NCI-H2196 treated with DMSO at 0.1 percent for 48 hours (cell line): Measurements from ENCODE around the gene SCGB1D1.
"Not testable (repeated sequence)": the region's sequence is repeated elsewhere in the genome, so short reads cannot be mapped to it uniquely, and the experiment has no call there.

Experiments
- DNase-seq: peaks from one replicate; lab custom pipeline; 2025; ENCODE audit not compliant: unreplicated experiment; lab: John Stamatoyannopoulos, UW

SCGB1D1 gene

DNA sequence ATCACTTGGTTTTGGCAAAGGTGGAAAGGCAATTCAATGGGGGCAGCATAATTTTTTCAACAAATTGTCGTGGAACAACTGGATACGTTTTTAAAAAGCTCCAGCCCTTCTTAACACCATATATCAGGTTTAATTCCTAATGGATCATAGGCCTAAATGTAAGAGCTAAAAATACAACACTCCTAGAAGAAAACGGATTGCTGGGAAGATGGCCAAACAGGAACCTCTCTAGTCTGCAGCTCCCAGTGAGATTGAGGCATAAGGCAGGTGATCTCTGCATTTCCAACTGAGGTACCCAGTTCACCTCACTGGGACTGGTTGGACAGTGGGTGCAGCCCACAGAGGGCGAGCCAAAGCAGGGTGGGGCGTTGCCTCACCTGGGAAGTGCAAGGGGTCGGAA, 32.4 kb upstream of the SCGB1D1 start:
- no peak for DNase-seq

DNA sequence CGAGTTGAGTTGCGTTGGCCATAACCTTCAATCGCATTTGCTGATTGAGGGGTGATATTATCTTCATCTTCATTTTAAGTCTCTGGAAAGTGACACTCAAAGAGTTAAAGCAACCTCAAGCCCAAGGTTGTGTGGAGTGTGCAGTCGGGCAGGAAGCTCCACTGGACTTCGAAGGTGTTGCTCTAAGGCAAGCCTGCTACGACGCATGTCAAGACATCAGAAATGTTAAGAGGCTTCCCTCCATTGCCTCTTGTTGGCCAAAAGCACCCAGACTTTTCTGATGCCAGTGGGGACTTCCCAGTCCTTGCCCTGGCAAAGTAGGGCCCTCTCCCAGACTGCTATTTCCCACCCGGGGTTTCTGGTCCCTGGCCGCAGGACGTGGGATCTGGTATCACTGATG, 23.6 kb upstream of the SCGB1D1 start:
- no peak for DNase-seq

DNA sequence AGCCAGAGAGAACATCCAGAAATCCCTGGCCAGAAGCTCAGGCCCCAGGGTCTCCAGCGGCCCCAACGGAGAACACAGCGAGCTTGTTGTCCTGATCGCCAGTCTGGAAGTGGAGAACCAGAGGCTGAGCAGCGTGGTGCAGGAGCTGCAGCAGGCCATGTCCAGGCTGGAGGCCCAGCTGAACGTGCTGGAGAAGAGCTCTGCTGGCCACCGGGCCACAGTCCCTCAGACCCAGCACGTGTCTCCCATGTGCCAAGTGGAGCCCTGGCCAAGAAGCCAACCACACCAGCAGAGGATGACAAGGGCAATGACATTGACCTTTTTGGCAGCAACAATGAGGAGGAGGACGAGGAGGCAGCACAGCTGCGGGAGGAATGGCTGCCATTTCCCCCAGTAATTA, 20.6 kb upstream of the SCGB1D1 start:
- no peak for DNase-seq

DNA sequence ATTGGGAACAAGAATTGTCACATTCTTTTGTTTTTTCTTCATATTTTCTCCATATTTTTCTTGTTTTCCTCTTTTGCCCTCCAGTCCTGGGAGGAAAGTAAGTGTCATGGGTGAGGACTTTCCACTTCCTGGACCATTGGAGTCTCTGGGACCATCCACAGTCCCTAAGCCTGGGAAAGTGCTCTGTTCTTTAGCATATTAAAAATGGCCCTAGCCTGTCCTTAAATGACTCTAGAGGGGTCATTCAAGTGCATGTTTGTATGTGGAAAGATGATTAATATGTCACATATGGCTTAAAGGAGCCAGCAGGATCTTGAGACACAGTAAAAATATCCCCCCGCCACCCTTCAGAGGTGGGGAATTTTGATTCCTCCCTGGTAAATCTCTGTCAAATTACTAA, 20.1 kb upstream of the SCGB1D1 start:
- no peak for DNase-seq

DNA sequence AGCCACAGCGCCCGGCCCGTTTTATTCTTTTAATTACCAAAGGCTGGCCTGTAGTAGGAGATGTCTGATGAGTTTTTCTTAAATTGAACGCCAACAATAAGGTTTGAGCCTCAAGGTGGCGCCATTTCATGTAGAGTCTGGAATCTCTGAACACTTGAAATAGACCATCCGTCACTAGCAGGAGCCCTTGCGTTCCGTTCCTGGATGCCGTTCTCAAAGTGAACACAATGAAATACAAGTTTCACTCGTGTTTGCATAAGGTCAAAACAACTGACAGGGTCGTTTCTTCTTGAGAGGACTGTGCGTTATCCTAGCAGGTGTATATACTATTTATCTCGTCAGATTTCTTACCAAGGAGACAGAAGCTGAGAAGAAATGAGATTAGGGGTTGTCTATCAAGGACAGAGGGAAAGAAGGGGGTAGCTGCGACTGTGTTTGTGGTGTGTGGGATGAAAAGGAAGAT, 18.7 kb upstream of the SCGB1D1 start:
- peak; percentile 66 for DNase-seq

DNA sequence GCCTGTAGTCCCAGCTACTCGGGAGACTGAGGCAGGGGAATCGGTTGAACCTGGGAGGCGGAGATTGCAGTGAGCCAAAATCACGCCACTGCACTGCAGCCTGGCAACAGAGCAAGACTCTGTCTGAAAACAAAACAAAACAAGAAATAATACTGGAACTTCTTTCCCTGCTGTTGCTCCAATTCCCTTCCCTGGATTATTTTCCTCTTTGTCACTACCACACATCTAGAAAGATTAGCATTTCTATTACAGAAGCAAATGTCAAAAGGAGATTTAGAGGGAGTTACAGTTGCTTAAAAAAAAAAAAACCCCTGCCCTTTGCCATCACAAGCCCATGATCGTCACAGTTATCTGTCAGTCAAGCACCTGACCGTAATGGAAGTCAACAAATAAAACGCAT, 17.7 kb upstream of the SCGB1D1 start:
- no peak for DNase-seq

DNA sequence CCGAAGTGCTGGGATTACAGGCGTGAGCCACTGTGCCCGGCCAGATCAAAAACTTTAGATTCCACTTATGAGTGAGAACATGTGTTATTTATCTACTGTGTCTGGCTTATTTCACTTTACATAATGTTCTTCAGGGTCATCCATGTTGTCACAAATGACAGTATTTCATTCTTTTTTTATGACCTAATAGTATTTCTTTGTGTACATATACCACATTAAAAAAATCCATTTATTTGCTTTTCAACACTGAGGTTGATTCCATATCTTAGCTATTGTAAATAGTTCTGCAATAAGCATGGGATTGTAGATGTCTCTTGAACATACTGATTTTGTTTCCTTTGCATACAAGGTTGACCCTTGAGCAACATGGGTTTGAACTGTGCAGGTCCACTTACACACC, 13.2 kb upstream of the SCGB1D1 start:
- no peak for DNase-seq

DNA sequence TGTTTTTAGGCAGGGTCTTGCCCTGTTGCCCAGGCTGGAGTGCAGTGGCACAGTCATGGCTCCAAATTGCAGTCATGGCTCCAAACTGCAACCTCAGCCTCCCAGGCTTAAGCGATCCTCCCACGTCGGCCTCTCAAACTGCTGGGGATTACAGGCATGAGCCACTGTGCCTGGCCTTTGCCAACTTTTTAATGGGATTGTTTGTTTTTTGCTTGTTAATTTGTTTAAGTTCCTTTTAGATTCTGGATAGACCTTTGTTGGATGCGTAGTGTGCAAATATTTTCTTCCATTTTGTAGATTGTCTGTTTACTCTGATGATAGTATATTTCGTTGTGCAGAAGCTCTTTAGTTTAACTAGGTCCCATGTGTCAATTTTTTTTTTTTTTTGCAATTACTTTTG, 10.0 kb upstream of the SCGB1D1 start:
- no peak for DNase-seq

DNA sequence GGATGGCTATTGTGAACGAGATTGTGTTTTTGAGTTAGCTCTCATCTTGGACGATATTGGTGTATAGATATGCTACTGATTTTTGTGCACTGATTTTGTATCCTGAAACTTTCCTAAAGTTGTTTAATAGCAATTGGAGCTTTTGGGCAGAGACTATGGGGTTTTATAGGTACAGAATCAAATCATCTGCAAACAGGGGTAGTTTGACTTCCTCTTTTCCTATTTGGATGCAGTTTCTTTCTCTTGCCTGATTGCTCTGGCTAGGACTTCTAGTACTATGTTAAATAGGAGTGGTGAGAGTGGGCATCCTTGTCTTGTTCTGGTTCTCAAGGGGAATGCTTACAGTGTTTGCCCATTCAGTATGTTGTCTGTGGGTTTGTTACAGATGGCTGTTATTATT, 8.9 kb upstream of the SCGB1D1 start:
- no peak for DNase-seq

DNA sequence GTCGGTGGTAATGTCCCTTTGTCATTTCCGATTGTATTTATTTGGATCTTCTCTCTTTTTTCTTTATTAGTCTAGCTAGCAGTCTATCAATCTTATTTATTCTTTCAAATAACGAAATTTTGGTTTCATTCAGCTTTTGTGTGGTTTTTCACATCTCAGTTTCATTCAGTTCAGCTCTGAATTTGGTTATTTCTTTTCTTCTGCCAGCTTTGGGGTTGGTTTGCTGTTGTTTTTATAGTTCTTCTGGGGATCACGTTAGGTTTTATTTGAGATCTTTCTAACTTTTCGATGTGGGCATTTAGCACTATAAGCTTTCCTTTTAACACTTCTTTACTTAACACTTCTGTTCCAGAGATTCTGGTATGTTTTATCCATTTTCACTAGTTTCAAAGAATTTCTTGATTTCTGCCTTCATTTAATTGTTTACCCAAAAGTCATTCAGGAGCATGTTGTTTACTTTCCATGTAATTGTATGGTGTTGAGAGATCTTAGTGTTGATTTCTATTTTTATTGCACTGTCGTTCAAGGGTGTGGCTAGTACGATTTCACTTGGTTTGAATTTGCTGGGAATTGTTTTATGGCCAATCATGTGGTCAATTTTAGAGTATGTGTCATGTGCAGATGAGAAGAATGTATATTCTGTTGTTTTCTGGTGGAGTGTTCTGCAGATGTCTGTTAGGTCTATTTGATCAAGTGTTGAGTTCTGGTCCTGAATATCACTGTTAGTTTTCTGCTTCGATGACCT, 7.7 kb upstream of the SCGB1D1 start:
- no peak for DNase-seq

DNA sequence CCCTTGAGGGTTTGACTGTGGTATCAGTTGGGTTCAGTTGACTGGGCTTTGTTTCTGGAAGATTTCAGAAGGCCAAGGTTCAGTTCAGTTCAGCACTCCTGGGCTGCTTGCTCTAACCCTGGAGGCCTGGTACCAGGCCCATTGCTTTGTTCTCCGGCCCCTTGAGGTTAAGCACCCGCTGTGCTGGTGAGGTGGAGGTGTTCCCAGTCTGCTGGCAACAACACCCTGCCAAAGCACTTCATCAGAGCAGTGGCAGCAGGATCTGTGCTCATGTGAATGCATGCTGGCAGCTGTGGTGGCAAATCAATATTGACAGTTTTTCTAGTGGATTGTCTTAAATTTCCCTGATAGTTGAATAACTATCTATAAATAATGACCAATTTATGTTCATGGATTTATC, 3.8 kb upstream of the SCGB1D1 start:
- peak; percentile 10 for DNase-seq

DNA sequence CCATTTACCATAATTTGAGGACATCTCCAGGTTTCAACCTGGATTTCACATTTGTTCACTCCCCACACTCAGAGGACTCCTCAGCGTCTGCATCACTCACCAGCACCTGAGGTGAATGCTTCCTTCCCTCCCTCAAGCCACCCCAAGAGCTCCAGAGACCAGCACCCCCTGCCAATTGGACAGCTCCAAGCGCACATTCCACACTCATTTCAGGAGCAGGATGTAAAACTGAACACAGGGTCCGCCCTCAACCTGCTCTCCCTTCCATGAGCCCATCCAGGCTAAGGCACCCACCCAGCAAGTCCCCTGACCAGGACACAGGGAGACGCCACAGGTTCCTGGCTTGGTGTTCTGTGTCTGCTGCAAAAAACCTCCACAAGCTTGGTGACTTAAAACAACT, 3.9 kb downstream of the SCGB1D1 start:
- DNase-seq, result no peak

DNA sequence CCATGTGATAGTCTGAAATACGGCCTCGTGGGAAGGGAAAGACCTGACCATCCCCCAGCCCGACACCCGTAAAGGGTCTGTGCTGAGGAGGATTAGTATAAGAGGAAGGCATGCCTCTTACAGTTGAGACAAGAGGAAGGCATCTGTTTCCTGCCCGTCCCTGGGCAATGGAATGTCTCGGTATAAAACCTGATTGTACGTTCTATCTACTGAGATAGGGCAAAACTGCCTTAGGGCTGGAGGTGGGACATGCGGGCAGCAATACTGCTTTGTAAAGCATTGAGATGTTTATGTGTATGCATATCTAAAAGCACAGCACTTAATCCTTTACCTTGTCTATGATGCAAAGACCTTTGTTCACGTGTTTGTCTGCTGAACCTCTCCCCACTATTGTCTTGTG, 5.0 kb downstream of the SCGB1D1 start:
- DNase-seq, result not testable (repeated sequence)

DNA sequence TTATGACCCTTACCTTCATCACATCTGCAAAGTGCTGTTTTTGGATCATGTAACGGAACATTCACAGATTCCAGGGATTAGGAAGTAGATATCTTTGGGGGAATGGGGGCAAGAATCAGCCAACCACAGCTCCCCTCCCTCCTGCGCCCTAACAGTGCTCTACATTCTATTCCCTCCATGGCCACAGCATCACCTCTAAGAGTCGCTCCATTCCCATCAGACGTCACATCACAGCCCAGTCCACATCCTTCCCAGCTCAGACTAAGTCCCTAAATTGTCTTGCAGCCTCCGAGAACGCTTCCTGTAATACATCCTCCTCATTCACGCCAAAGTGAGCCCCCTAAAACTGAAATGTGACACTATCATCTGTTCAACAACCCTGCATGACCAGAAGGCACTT, 5.9 kb downstream of the SCGB1D1 start:
- DNase-seq, result no peak

DNA sequence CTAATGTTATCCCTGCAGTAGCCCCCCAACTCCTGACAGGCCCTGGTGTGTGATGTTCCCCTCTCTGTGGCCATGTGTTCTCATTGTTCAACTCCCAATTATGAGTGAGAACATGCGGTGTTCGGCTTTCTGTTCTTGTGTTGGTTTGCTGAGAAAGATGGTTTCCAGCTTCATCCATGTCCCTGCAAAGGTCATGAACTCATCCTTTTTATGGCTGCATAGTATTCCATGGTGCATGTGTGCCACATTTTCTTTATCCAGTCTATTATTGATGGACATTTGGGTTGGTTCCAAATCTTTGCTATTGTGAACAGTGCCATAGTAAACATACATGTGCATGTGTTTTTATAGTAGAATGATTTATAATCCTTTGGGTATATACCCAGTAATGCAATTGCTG, 7.4 kb downstream of the SCGB1D1 start:
- not testable (repeated sequence) for DNase-seq

DNA sequence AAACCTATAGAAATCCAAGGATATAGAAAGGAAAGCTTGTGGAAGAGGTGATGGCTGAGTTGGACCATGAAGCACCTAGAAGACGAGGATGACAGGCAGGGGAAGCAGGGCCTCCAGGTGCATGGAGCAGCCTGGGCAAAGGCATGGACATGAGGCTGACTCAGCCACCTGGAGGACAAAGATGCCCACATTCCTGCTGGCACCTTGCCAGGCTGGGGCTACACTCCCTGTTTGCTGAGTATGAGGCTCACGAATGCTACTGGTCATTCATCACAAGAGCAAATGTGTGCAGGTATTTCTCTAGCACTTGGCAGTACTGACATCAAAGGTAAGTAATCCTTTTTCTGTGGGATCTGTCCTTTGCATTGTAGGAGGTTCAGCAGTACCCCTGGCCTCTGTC, 11.4 kb downstream of the SCGB1D1 start:
- no peak for DNase-seq

DNA sequence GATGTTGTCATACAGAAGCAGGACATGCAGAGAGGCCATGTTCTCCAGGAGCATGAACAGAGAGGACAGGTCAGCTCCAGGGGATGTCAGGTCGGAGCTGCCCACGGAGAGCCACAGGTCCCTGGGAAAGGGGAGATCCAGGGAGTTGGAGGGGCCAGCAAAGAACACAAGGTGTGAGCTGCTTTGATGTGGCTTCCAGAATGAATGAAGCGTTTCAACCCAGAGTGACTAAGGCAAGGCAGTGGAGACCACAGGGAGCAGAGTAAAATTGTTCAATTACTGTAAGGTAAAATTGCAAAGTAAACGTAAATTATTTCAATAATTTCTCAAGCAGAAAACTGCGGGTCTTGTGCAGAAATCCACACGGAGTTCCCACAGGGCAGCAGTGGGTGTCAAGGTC, 12.9 kb downstream of the SCGB1D1 start:
- no peak for DNase-seq

DNA sequence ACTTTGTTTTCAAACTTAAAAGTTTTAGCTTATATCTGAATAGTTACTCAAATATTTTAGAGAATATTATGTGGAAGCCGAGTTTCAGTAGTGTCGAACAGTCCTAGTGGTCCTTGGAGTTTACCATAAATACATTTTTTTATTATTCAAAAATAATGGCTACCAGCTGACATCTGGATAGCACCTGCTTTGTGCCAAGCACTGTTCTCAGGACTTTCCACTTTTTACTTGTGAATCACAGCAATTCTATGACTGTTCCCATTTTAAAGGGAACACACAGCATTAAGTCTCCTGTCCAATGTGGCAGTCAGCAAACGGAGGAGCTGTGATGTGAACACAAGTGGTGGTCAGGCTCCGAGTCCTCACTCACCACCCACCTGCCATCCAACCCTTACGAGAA, 14.4 kb downstream of the SCGB1D1 start:
- DNase-seq, result no peak

DNA sequence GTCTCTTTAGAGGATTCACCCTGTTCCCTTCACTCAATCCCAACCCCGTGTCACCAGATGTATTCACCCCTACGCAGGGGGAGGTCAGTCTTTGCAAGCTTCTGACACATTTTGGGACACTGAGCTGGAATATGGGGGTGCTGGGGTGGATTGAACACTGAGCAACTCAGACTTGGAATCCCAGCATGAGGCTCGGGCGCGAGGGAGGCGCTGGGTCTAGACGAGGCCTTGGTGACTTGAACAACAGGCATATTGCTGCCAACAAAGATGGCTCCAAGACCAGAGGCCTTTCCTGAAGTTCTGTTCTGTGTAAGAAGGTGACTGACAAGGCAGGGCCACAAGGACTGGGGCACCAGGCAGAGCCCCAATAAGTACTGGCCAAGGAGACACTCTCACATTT, 15.4 kb downstream of the SCGB1D1 start:
- DNase-seq, result no peak

DNA sequence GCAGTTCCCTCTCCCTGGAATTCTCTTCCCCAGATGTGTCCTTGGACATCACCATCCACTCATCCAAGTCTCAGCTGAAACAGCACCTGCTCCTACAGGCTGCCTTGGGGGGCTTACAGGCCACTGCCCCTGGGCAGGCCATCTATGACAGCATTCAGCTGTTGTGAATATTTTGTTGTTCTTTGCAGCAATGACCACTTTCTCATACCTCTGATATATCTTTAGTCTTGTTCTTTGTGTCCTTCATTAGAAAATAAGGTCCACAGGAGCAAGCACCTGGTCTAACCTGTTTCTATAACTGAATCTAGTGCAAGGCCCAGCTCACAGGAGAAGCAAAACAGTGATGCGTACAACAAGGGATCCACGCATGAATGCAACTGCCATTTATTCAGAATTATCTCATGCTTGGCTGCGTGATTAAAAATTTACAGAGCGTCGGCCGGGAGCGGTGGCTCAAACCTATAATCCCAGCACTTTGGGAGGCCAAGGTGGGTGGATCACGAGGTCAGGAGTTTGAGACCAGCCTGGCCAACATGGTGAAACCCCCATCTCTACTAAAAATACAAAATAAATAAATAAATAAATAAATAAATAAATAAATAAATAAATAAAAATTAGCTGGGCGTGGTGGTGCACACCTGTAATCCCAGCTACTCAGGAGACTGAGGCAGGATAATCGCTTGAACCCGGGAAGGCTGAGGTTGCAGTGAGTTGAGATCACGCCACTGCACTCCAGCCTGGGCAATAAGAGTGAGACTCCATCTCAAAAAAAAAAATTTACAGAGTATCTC, 16.5 kb downstream of the SCGB1D1 start:
- DNase-seq, result not testable (repeated sequence)

DNA sequence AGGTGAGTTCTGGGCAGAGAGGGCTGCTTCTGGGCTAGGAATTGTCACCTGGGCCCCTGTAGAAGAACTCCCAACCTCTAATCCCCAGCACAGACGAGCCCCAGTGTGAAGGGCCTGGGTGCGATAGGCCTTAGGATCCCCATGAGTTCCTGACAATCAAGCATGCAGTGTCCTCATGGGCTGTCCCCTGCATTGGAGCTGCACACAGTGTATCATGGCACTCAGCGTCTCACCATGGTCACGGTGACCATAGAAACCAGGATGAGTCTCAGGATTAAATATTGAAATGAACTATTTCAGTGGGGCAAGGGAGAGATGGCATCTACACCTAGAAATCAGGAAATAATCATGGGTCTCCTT, 18.7 kb downstream of the SCGB1D1 start:
- no peak for DNase-seq

DNA sequence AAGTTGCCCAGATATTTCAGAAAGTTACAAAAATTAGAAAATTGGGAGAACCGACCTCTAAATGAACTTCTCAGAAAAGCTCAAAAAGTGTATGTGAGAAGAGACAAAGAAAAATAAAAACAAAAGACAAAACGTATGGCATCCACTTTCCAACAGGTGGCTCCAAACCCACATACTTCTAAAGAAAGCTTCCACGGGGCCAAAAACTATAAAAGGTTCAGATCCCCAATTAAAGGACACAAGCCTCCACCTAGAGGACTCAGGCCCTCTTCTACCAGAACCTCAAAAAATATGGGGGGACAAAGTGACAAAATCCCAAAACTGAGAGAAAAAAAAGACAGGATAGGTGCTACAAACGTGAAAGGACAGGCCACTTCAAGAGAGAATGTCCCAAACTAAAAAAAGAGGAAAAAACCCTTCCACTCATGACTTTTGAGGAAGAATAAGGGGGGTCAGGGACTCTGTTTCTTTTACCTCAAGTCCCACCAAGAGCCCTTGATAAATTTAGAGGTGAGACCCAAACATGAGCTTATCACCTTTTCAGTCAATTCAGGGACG, 27.3 kb downstream of the SCGB1D1 start:
- no peak for DNase-seq
